Panc1 (cell line): ENCODE data around the gene KDM4B. TPM values are rescaled to one million over a fixed set of nuclear protein-coding genes. Genes with fewer than 3 reads are reported as not detected.

Source experiments
- ATAC-seq: fragments of 200-7000 bp; cut with Tn5 transposase; 2 replicates; pipeline ENCODE4 v1.9.1; 2020; ENCODE audit warnings: mild to moderate bottlenecking, moderate library complexity
- BruUV-seq: library from RNA; stranded (reverse); fragments of 400-500 nt; replicated peaks from 2 replicates; lab custom pipeline; 2021; lab: Mats Ljungman, UMichigan
- CTCF ChIA-PET: fragments of 300-600 bp; sonication (Branson Sonifier 250); formaldehyde crosslinking; loops from one replicate; lab custom pipeline; 2022; ENCODE audit warnings: antibody characterized with exemption; lab: Charles Lee
- POLR2A ChIA-PET: fragments of 300-600 bp; sonication (Branson Sonifier 250); formaldehyde crosslinking; loops from one replicate; lab custom pipeline; 2022; ENCODE audit warnings: antibody characterized with exemption; lab: Charles Lee
- DNase-seq: peaks from one replicate; pipeline ENCODE4 v3.0.0-alpha.2; 2010; ENCODE audit warnings: low read depth, low spot score
- H3K27ac ChIP-seq: 2 replicates; pipeline ENCODE4 v1.5.1; 2011; ENCODE audit warnings: mild to moderate bottlenecking, low read length, inconsistent platforms
- H3K27me3 ChIP-seq: fragments of 200-500 bp; sonication (Bioruptor generic); 2 replicates; pipeline ENCODE4 v1.6.0; 2014; ENCODE audit warnings: low read length, inconsistent platforms; ENCODE audit not compliant: control insufficient read depth, insufficient read depth
- H3K36me3 ChIP-seq: fragments of 200-500 bp; sonication (Bioruptor generic); 2 replicates; pipeline ENCODE4 v1.5.1; 2014; ENCODE audit warnings: inconsistent platforms, mild to moderate bottlenecking, low read length, moderate library complexity; ENCODE audit not compliant: control insufficient read depth, insufficient read depth
- H3K4me1 ChIP-seq: 2 replicates; pipeline ENCODE4 v1.5.1; 2011; ENCODE audit warnings: inconsistent platforms, mild to moderate bottlenecking, low read length, moderate library complexity; ENCODE audit not compliant: control insufficient read depth, insufficient read depth
- H3K4me3 ChIP-seq, 2 experiments: 2 replicates each; pipeline ENCODE4 v1.5.1; 2011 to 2012; ENCODE audit warnings: low read depth in 2 of 2, low read length in 2 of 2, mild to moderate bottlenecking in 2 of 2, inconsistent platforms in 1 of 2, moderate library complexity in 1 of 2
- H3K9me3 ChIP-seq: fragments of 200-500 bp; sonication (Bioruptor generic); 2 replicates; pipeline ENCODE4 v1.5.1; 2014; ENCODE audit warnings: low read depth, mild to moderate bottlenecking, inconsistent platforms, low read length, moderate library complexity; ENCODE audit not compliant: control insufficient read depth, insufficient read depth
- POLR2AphosphoS5 ChIP-seq: IDR thresholded peaks from 2 replicates; pipeline ENCODE4 v1.6.1; 2012; ENCODE audit warnings: mild to moderate bottlenecking, low read depth, low read length, moderate library complexity
- SIN3A ChIP-seq: IDR thresholded peaks from 2 replicates; pipeline ENCODE4 v1.6.1; 2012; ENCODE audit warnings: low read depth, mild to moderate bottlenecking, low read length, moderate library complexity, borderline replicate concordance; ENCODE audit not compliant: insufficient read depth
- TCF7L2 ChIP-seq: IDR thresholded peaks from 2 replicates; pipeline ENCODE4 v1.6.1; 2011; ENCODE audit warnings: mild to moderate bottlenecking, low read depth, low read length, inconsistent platforms
- in situ Hi-C: cut with HindIII; loops from 2 replicates; pipeline ENCODE4 v1.10.0; 2016; ENCODE audit warnings: low sequenced_read_pairs, low pct_unique_long_range_greater_than_20kb
- intact Hi-C: fragments of 100-400 bp; cut with micrococcal nuclease; formaldehyde crosslinking; loops from one replicate; pipeline ENCODE4 v1.10.0; 2022; ENCODE audit not compliant: unreplicated experiment
- total RNA-seq: library from RNA; stranded (reverse); gene quantifications from one replicate; pipeline ENCODE4 v1.2.1, GENCODE V29; 2021; ENCODE audit not compliant: unreplicated experiment
- TF ChIP-seq, protein P1 (sequence below), 2 experiments: IDR thresholded peaks; 2 replicates each; pipeline ENCODE4 v1.6.1; 2011 to 2012; ENCODE audit warnings: low read depth in 2 of 2, control low read depth in 1 of 2, low read length in 1 of 2, mild to moderate bottlenecking in 1 of 2, moderate library complexity in 1 of 2; ENCODE audit not compliant: insufficient read depth in 1 of 2
- TF ChIP-seq, protein P2 (sequence below): fragments of 450-650 bp; IDR thresholded peaks from 2 replicates; pipeline ENCODE4 v1.5.1; 2017; ENCODE audit warnings: mild to moderate bottlenecking

The KDM4B gene
- total RNA-seq, 1 experiment from 2014 or later, result 18.4 TPM

DNA sequence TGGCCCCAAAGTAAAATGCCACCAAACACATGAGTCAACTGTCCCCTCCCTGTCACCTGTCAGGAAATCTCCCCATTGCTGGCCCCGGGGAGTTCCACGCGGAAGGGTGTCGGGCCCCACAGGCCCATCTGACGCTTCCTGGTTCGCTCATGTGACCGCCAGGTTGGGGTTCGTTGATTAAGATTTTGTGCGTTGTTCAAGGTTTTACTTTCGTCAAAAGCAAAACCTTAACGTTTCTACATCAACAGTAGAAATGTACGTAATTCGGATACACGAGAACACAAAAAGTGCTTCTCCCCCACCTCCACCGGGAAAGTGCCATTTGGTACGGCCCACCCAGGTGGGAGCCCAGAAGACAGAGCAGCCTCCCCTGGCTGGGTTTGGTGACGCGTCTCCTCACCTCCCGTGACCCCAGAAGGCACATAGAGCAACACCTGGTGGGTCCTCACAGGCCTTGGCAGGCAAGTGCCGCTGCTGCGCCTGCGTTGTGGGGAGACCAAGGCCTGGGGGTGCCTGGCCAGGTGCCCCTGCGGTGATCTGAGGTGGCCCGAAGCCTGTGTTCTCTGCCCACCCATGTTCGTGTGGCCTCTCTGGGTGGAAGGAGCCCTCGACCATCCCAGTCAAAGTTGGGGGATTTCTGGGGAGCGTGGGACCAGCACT lies 161.6 kb downstream of the KDM4B start:
- ATAC-seq (no peak), DNase-seq (no peak)
- ChIA-PET CTCF (no interaction called here), POLR2A (no interaction called here)
- in situ Hi-C loops, result no loop called here
- Histone ChIP-seq H3K9me3 (no peaks in the 10 kb centered on the region), H3K27ac (no peak overlapping the region), H3K27me3 (no peaks in the 10 kb centered on the region), H3K4me1 (no peaks in the 10 kb centered on the region), H3K4me3 (no peak overlapping the region), H3K36me3 (no peaks in the 10 kb centered on the region)
- TF ChIP-seq, protein P1, sequence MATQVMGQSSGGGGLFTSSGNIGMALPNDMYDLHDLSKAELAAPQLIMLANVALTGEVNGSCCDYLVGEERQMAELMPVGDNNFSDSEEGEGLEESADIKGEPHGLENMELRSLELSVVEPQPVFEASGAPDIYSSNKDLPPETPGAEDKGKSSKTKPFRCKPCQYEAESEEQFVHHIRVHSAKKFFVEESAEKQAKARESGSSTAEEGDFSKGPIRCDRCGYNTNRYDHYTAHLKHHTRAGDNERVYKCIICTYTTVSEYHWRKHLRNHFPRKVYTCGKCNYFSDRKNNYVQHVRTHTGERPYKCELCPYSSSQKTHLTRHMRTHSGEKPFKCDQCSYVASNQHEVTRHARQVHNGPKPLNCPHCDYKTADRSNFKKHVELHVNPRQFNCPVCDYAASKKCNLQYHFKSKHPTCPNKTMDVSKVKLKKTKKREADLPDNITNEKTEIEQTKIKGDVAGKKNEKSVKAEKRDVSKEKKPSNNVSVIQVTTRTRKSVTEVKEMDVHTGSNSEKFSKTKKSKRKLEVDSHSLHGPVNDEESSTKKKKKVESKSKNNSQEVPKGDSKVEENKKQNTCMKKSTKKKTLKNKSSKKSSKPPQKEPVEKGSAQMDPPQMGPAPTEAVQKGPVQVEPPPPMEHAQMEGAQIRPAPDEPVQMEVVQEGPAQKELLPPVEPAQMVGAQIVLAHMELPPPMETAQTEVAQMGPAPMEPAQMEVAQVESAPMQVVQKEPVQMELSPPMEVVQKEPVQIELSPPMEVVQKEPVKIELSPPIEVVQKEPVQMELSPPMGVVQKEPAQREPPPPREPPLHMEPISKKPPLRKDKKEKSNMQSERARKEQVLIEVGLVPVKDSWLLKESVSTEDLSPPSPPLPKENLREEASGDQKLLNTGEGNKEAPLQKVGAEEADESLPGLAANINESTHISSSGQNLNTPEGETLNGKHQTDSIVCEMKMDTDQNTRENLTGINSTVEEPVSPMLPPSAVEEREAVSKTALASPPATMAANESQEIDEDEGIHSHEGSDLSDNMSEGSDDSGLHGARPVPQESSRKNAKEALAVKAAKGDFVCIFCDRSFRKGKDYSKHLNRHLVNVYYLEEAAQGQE (IDR thresholded peaks at IDR 0.05; ENCODE audit: insufficient read depth in 1 of 2, low read depth in 2 of 2, low read length in 1 of 2), result no peak
- TF ChIP-seq SIN3A (no peak), POLR2AphosphoS5 (no peak), TCF7L2 (no peak)
- TF ChIP-seq, protein P2, sequence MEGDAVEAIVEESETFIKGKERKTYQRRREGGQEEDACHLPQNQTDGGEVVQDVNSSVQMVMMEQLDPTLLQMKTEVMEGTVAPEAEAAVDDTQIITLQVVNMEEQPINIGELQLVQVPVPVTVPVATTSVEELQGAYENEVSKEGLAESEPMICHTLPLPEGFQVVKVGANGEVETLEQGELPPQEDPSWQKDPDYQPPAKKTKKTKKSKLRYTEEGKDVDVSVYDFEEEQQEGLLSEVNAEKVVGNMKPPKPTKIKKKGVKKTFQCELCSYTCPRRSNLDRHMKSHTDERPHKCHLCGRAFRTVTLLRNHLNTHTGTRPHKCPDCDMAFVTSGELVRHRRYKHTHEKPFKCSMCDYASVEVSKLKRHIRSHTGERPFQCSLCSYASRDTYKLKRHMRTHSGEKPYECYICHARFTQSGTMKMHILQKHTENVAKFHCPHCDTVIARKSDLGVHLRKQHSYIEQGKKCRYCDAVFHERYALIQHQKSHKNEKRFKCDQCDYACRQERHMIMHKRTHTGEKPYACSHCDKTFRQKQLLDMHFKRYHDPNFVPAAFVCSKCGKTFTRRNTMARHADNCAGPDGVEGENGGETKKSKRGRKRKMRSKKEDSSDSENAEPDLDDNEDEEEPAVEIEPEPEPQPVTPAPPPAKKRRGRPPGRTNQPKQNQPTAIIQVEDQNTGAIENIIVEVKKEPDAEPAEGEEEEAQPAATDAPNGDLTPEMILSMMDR, result no peak
- intact Hi-C loops, result no loop called here
- BruUV-seq, result no TSS peak

DNA sequence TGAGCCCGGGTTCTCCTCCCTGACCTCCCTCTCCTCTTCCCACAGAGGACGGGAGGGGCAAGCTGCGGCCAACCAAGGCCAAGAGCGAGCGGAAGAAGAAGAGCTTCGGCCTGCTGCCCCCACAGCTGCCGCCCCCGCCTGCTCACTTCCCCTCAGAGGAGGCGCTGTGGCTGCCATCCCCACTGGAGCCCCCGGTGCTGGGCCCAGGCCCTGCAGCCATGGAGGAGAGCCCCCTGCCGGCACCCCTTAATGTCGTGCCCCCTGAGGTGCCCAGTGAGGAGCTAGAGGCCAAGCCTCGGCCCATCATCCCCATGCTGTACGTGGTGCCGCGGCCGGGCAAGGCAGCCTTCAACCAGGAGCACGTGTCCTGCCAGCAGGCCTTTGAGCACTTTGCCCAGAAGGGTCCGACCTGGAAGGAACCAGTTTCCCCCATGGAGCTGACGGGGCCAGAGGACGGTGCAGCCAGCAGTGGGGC lies 162.2 kb downstream of the KDM4B start:
- no peaks in the 10 kb centered on the region for H3K27me3 ChIP-seq
- POLR2A ChIA-PET, result interaction anchor here (0.6 kb wide), 1 partner anchor 244 kb away, joined by 3 read pairs; no protein-coding TSS in a partner anchor
- intact Hi-C loops, result no loop called here
- TF ChIP-seq, protein P1 (IDR thresholded peaks at IDR 0.05; ENCODE audit: insufficient read depth in 1 of 2, low read depth in 2 of 2, low read length in 1 of 2), result no peak
- TF ChIP-seq, protein P2, result no peak
- no peak for TF ChIP-seq TCF7L2
- no peak for TF ChIP-seq SIN3A
- no peak for TF ChIP-seq POLR2AphosphoS5
- in situ Hi-C loops, result no loop called here
- TSS peak; percentile 40 for BruUV-seq
- H3K4me3 ChIP-seq, result no peak overlapping the region
- H3K36me3 ChIP-seq, result no peaks in the 10 kb centered on the region
- no peak overlapping the region for H3K27ac ChIP-seq
- no peak for ATAC-seq
- no peaks in the 10 kb centered on the region for H3K9me3 ChIP-seq
- no peak for DNase-seq
- CTCF ChIA-PET, result no interaction called here
- no peaks in the 10 kb centered on the region for H3K4me1 ChIP-seq
